HEK293 (cell line): Measurements from ENCODE around the gene TMEM63B.

Source experiments
- GLIS1 ChIP-seq: fragments of 450-650 bp; formaldehyde crosslinking; IDR thresholded peaks from 2 replicates; pipeline ENCODE4 v1.5.1; 2016; ENCODE audit warnings: missing biosample characterization, missing genetic modification characterization
- KLF1 ChIP-seq: fragments of 450-650 bp; formaldehyde crosslinking; IDR thresholded peaks from 2 replicates; pipeline ENCODE4 v1.5.1; 2016; ENCODE audit warnings: missing biosample characterization, missing genetic modification characterization
- PRDM6 ChIP-seq: fragments of 450-650 bp; formaldehyde crosslinking; IDR thresholded peaks from 2 replicates; pipeline ENCODE4 v1.5.1; 2017; ENCODE audit warnings: missing biosample characterization, missing genetic modification characterization
- REPIN1 ChIP-seq: fragments of 450-650 bp; formaldehyde crosslinking; IDR thresholded peaks from 2 replicates; pipeline ENCODE4 v1.5.1; 2017; ENCODE audit warnings: missing biosample characterization, missing genetic modification characterization, low read depth
- SALL2 ChIP-seq: fragments of 450-650 bp; formaldehyde crosslinking; IDR thresholded peaks from 2 replicates; pipeline ENCODE4 v1.5.0; 2017; ENCODE audit warnings: missing biosample characterization, mild to moderate bottlenecking, missing genetic modification characterization, borderline replicate concordance
- YY1 ChIP-seq: fragments of 450-650 bp; formaldehyde crosslinking; IDR thresholded peaks from 2 replicates; pipeline ENCODE4 v1.5.1; 2018; ENCODE audit warnings: missing biosample characterization, missing genetic modification characterization
- ZBTB44 ChIP-seq: fragments of 450-650 bp; IDR thresholded peaks from 2 replicates; pipeline ENCODE4 v1.5.1; 2018; ENCODE audit warnings: missing biosample characterization, mild to moderate bottlenecking, missing genetic modification characterization
- ZBTB8A ChIP-seq: fragments of 450-650 bp; formaldehyde crosslinking; IDR thresholded peaks from 2 replicates; pipeline ENCODE4 v1.5.1; 2016; ENCODE audit warnings: missing biosample characterization, missing genetic modification characterization
- ZFP37 ChIP-seq: fragments of 450-650 bp; formaldehyde crosslinking; IDR thresholded peaks from 2 replicates; pipeline ENCODE4 v1.5.1; 2016; ENCODE audit warnings: missing biosample characterization, missing genetic modification characterization
- ZNF146 ChIP-seq: fragments of 450-650 bp; formaldehyde crosslinking; IDR thresholded peaks from 2 replicates; pipeline ENCODE4 v1.5.1; 2016; ENCODE audit warnings: missing biosample characterization, missing genetic modification characterization
- ZNF16 ChIP-seq: fragments of 450-650 bp; formaldehyde crosslinking; IDR thresholded peaks from 2 replicates; pipeline ENCODE4 v1.5.1; 2016; ENCODE audit warnings: low read depth, missing biosample characterization, missing genetic modification characterization
- ZNF18 ChIP-seq: fragments of 450-650 bp; formaldehyde crosslinking; IDR thresholded peaks from 2 replicates; pipeline ENCODE4 v1.5.1; 2016; ENCODE audit warnings: missing biosample characterization, missing genetic modification characterization
- ZNF2 ChIP-seq: fragments of 450-650 bp; formaldehyde crosslinking; IDR thresholded peaks from 2 replicates; pipeline ENCODE4 v1.5.1; 2016; ENCODE audit warnings: missing biosample characterization, missing genetic modification characterization
- ZNF394 ChIP-seq: fragments of 450-650 bp; formaldehyde crosslinking; IDR thresholded peaks from 2 replicates; pipeline ENCODE4 v1.5.1; 2016; ENCODE audit warnings: missing biosample characterization, missing genetic modification characterization, mild to moderate bottlenecking, moderate library complexity, borderline replicate concordance
- ZNF449 ChIP-seq: fragments of 450-650 bp; formaldehyde crosslinking; IDR thresholded peaks from 2 replicates; pipeline ENCODE4 v1.5.1; 2017; ENCODE audit warnings: missing biosample characterization, mild to moderate bottlenecking, missing genetic modification characterization, moderate library complexity
- ZNF585B ChIP-seq: fragments of 450-650 bp; formaldehyde crosslinking; IDR thresholded peaks from 2 replicates; pipeline ENCODE4 v1.5.1; 2016; ENCODE audit warnings: missing biosample characterization, missing genetic modification characterization
- ZNF626 ChIP-seq: fragments of 450-650 bp; sonication (Bioruptor Pico); formaldehyde crosslinking; IDR thresholded peaks from 2 replicates; pipeline ENCODE4 v1.5.1; 2018; ENCODE audit warnings: missing biosample characterization, missing genetic modification characterization, inconsistent platforms
- ZNF645 ChIP-seq: fragments of 450-650 bp; formaldehyde crosslinking; IDR thresholded peaks from 2 replicates; pipeline ENCODE4; 2016; ENCODE audit warnings: missing biosample characterization, missing genetic modification characterization
- ZNF664 ChIP-seq: fragments of 450-650 bp; formaldehyde crosslinking; IDR thresholded peaks from 2 replicates; pipeline ENCODE4 v1.5.1; 2016; ENCODE audit warnings: missing biosample characterization, missing genetic modification characterization
- ZNF704 ChIP-seq: fragments of 450-650 bp; formaldehyde crosslinking; IDR thresholded peaks from 2 replicates; pipeline ENCODE4 v1.5.1; 2016; ENCODE audit warnings: missing biosample characterization, missing genetic modification characterization
- ZNF707 ChIP-seq: fragments of 450-650 bp; formaldehyde crosslinking; IDR thresholded peaks from 2 replicates; pipeline ENCODE4 v1.5.1; 2016; ENCODE audit warnings: missing biosample characterization, missing genetic modification characterization
- ZNF843 ChIP-seq: fragments of 450-650 bp; formaldehyde crosslinking; IDR thresholded peaks from 2 replicates; pipeline ENCODE4 v1.5.1; 2016; ENCODE audit warnings: missing biosample characterization, missing genetic modification characterization
- ZSCAN4 ChIP-seq: fragments of 450-650 bp; formaldehyde crosslinking; IDR thresholded peaks from 2 replicates; pipeline ENCODE4 v1.5.1; 2017; ENCODE audit warnings: missing biosample characterization, missing genetic modification characterization

Gene TMEM63B

GRCh38 chr6:44078827-44079671 is 48.3 kb upstream of the TMEM63B start (continued):
- TF ChIP-seq ZBTB44 (tag by site-specific recombination) (no peak), KLF1 (tag by site-specific recombination) (peak; percentile 58; the same call in 1 of the 2 replicates), ZNF645 (no peak), ZNF2 (tag by site-specific recombination) (0 out of 2 replicates have a peak, but pooled peaks have one; percentile 22), ZNF146 (tag by site-specific recombination) (no peak), ZNF18 (tag by site-specific recombination) (no peak), ZSCAN4 (tag by site-specific recombination) (no peak), ZBTB8A (no peak), ZNF843 (tag by site-specific recombination) (no peak), REPIN1 (tag by site-specific recombination) (no peak), ZNF585B (tag by site-specific recombination) (no peak), GLIS1 (peak; percentile 45), ZNF394 (tag by site-specific recombination) (peak; percentile 37; the same call in 1 of the 2 replicates), ZNF626 (tag by site-specific recombination) (no peak), SALL2 (tag by site-specific recombination) (no peak), PRDM6 (tag by site-specific recombination) (no peak), ZNF664 (tag by site-specific recombination) (no peak), ZNF449 (tag by site-specific recombination) (no peak), ZNF707 (no peak), ZNF704 (tag by site-specific recombination) (no peak), ZNF16 (tag by site-specific recombination) (no peak), YY1 (tag by site-specific recombination) (no peak), ZFP37 (tag by site-specific recombination) (no peak)
- TF ChIP-seq, all 188 proteins: peak for 15
